M059J (cell line): Measurements from ENCODE around the gene SESN1. TPM values are rescaled to one million over a fixed set of nuclear protein-coding genes. Genes with fewer than 3 reads are reported as not detected.
"Not testable (repeated sequence)": the region's sequence is repeated elsewhere in the genome, so short reads cannot be mapped to it uniquely, and the experiment has no call there.

ENCODE experiments used
- DNase-seq: peaks from one replicate; pipeline ENCODE4 v3.0.0-alpha.2; 2012; ENCODE audit warnings: low read depth
- total RNA-seq: library from RNA; depleted of rRNA; stranded (reverse); fragments of >200 nt; shearing (Covaris generic); gene quantifications from 2 replicates; pipeline ENCODE4 v1.2.3, GENCODE V29; 2014

SESN1 gene
- total RNA-seq, 1 experiment from 2014 or later, result 9.2 TPM

- no peak for DNase-seq
These were observed 93.3 kb downstream of the SESN1 start for GRCh38 chr6:109001291-109001894.

DNA sequence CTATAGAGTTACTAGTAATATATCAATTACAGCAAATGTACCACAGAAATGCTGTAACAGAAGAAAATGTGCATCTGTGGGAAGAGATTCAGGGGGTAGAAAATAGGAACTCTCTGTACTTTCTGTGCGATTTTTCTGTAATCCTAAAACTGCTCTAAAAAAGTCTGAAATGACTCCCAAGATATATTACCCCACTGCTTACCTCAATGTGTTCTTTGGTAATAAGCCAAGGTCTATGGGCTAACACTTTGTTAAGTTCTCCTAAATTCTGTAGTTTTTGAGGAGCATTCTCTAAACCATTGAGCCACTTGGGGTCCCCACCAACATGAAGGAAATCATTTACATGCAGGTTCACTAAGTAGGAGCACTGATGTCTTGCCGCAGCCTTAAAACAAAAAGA lies 94.4 kb downstream of the SESN1 start:
- no peak for DNase-seq

- DNase-seq, result no peak
These were observed 95.2 kb downstream of the SESN1 start for GRCh38 chr6:108999428-108999827.

GRCh38 chr6:108998485-108998884 lies 96.2 kb downstream of the SESN1 start:
- DNase-seq, result no peak

DNA sequence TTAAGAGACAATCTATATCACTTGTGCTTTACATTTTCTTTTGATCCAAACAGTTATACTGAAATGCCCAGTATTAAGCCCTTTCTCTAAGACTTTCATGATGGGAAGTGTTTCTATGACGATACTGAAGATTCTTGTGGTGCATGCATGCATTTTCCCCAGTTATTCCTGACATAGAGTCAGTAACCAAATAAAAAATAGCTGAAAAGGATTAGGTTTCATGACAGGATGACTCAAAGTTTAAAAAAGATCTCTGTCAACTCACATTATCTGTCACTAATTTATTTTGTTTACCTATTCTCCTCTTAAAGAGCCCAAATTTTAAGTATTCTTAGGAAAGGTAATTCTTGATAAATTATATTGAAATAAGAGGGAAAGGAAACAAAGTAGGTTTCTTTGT lies 98.4 kb downstream of the SESN1 start:
- DNase-seq, result no peak

DNA sequence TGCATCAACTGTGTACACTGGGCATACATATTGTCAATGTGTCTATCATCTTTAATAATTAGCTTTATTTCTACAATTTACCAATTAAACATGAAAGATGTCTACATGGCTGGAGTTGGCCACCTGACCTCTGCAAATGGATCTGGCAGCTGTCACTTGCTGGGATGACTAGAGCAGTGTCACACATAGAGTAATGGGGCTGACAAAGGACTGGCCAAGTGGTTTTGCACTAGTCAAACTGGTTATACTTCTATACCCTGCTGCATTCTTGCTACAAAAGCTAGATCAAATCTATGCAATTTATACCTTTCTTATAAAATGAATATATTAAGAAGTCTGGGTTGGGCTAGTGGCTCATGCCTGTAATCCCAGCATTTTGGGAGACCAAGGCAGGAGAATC lies 99.3 kb downstream of the SESN1 start:
- DNase-seq, result no peak

DNA sequence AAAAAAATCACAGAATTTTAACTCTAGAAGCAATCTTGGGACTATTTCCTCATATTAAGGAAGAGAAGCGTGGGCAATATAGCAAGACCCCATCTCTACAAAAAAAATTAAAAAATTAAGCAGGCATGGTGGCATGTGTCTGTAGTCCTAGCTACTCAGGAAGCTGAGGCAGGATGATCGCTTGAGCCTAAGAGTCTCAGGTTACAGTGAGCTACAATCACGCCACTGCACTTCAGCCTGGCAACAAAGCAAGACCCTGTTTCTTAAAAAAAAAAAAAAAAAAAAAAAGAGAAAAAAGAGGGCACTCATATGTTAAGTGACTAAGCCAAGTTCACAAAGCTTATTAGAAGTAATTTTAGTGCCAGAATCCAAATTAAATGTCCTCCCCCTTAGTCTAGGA lies 100.8 kb downstream of the SESN1 start:
- no peak for DNase-seq

GRCh38 chr6:108989700-108990099 lies 104.9 kb downstream of the SESN1 start:
- DNase-seq, result no peak

DNA sequence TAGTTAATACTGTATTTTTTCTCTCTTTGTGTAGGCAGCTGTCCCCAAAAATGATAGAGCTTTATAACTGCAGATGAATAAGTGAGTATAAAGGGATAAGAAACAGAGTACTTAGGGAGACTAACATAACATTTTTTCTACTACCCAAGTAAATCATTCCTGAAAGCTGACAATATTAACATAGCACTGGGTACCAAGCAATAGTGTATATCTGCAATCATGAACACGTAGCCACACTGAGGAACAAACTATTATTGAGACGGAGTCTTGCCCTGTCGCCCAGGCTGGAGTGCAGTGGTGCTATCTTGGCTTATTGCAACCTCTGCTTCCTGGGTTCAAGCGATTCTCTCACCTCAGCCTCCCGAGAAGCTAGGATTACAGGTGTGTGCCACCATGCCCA lies 105.9 kb downstream of the SESN1 start:
- no peak for DNase-seq

- no peak for DNase-seq
These were observed 106.3 kb downstream of the SESN1 start for GRCh38 chr6:108988296-108988695.

DNA sequence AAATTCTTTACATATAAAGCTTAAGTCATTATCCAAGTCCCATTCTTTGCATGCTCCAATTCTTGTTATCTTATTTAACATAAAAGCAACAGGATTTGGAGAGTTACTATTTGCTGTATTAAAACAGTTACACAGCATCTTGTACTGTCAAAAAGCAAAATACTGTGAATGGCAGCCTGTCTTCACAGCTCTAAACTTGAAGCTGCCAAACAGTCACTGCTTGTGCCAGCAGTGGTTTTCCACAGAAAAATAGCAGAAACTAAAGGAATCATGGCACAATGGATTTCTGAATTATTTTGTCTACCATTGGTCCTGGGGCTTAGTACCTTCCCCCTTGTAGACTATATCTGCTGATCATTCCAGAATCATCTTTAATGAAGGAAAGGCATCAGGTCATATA lies 107.5 kb downstream of the SESN1 start:
- DNase-seq, result no peak

DNA sequence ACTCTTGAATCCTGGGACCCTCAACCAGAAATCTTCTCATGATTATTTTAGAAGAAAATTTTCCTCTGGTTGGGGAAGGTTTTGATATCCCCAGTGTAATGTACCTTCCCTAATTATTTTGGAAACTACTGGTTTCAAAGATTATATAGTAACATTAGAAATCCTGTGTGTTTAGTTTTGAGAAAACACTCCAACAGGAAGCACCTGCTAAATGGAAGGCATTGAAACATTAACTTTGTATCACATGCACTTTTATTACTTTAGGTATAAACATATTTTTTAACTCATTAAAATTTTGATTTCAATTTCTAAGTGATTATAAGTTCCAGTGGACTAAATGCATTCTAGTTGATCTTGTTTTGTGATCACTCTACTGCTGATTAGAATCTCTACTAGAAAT lies 109.3 kb downstream of the SESN1 start:
- no peak for DNase-seq

DNA sequence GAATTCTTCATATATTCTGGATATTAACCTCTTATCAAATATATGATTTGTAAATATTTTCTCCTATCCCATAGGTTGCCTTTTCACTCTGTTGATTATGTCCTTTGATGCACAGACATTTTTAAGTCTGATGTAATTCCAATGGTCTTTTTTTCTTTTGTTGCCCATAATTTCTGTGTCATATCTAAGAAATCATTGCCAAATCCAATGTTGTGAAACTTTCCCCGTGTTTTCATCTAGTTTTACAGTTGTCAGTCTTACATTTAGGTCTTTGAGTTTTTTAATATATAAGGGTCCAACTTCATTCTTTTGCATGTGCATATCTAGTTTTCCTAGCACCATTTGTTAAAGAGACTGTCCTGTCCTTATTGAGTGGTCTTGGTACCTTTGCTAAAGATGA lies 111.5 kb downstream of the SESN1 start:
- no peak for DNase-seq

GRCh38 chr6:108982154-108983113 lies 112.2 kb downstream of the SESN1 start:
- DNase-seq, result no peak

- not testable (repeated sequence) for DNase-seq
These were observed 116.0 kb downstream of the SESN1 start for GRCh38 chr6:108978638-108979037.

DNA sequence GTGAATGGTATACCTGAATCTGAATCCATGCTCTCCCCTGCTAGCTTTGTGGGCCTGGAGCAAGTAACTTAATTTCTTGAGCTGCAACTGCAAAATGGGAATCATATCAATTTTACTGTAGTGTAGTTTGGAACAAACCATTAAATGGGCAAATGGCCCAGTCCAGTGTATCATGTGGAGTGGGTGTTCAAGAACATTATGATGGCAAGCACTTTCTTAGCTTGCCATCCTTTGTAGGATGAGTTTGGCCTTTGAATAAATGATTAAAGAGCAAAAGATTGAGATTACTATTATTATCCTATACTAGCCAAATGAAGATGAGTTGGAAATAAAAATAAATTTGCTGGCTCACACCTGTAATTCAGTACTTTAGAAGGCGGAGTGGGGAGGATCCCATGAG lies 120.4 kb downstream of the SESN1 start:
- DNase-seq, result no peak

- no peak for DNase-seq
These were observed 124.9 kb downstream of the SESN1 start for GRCh38 chr6:108969776-108970175.

DNA sequence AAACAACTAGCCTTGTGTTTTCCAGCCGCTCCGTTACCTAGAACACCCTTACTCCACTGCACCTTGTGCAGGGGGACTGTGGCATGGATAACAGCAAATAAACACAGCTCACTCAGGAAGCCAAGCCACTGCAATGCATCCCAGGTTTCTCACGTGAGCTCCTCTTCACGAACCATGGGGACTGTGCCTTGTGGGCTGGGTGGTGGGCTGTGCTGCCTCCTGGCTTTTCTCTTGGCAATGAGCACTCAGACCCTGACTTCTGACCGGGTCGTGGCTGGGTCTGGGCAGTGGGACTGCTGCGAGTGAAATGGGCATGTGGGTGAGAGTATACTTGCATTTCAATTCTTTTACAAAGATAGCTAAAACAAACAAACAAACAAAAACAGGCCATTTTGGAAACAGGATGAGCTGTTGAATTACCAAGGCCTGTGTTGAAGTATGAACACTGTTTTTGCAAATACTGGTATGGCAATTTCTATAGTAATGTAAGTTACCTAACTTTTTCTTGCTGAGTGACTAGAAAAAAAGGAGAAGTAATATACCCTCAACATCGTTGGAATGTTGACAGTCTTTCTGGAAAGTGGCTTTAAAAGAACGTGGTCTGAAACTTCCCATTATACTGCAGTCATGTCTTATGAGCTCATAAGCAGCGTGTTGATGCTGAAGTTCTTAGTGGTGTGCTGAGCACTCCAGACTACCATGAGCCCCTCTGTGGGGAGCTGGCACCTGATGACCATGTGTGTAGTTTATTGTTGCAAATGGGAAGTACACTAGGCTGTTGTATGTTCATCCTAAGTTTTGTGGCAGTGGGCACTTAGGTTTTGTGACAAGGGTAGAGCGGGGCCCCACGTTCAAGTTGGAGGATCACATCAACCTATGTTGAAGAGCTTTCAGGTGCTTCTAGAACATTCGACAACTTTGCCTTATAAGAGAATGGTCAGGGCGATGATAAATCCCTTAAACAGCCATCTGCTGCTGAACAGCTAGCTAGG lies 126.0 kb downstream of the SESN1 start:
- DNase-seq, result no peak

- peak; percentile 91 for DNase-seq
These were observed 127.5 kb downstream of the SESN1 start for GRCh38 chr6:108966855-108967755.

DNA sequence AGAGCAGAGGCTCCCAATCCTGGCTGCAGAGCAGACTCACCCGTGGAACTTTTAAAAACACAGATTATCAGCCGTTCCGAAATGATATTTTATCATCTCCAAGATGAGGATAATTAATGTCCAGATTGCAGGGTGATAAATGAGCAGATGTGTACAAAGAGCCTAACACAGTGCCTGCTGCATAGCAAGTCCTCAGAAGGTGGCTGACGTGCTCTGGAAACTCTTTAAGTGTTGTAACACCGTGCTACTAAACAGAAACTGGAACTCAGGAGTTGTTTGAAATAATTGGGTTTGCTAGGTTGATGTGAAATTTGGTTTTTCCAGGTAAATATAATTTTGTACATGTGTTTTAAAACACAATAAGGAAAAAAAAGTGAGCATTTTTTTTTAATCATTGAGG lies 128.4 kb downstream of the SESN1 start:
- DNase-seq, result no peak

- peak; percentile 39 for DNase-seq
These were observed 132.7 kb downstream of the SESN1 start for GRCh38 chr6:108961985-108962384.
